HUES48 (cell line): ENCODE results near the gene CENPM.

Experiments
- H3K27ac ChIP-seq: one replicate; pipeline ENCODE4 v1.7.0; 2013; ENCODE audit warnings: low read depth, low read length, inconsistent platforms
- H3K27me3 ChIP-seq: 2 replicates; pipeline ENCODE4 v1.6.1; 2013; ENCODE audit warnings: mild to moderate bottlenecking, low read length; ENCODE audit not compliant: control insufficient read depth, insufficient read depth
- H3K36me3 ChIP-seq: 2 replicates; pipeline ENCODE4 v1.6.1; 2013; ENCODE audit warnings: low read length; ENCODE audit not compliant: control insufficient read depth, insufficient read depth
- H3K4me1 ChIP-seq: 2 replicates; pipeline ENCODE4 v1.6.1; 2013; ENCODE audit warnings: mild to moderate bottlenecking, low read length; ENCODE audit not compliant: control insufficient read depth, insufficient read depth
- H3K4me3 ChIP-seq: 2 replicates; pipeline ENCODE4 v1.5.1; 2013; ENCODE audit warnings: mild to moderate bottlenecking, low read depth, low read length
- H3K9ac ChIP-seq: 2 replicates; pipeline ENCODE4 v1.6.1; 2013; ENCODE audit warnings: mild to moderate bottlenecking, low read depth, low read length, moderate library complexity
- H3K9me3 ChIP-seq: 2 replicates; pipeline ENCODE4 v1.6.1; 2013; ENCODE audit warnings: low read length; ENCODE audit not compliant: control insufficient read depth, insufficient read depth

Gene CENPM

GRCh38 chr22:41902016-41902415 lies 44.9 kb downstream of the CENPM start:
- no peaks in the 10 kb centered on the region for H3K27me3 ChIP-seq
- H3K9me3 ChIP-seq: no peaks in the 10 kb centered on the region
- H3K27ac ChIP-seq: no peak overlapping the region
- H3K9ac ChIP-seq: no peak overlapping the region
- no peaks in the 10 kb centered on the region for H3K4me1 ChIP-seq
- H3K36me3 ChIP-seq: peaks cover 90% of the 10 kb centered on the region
- H3K4me3 ChIP-seq: no peak overlapping the region

DNA sequence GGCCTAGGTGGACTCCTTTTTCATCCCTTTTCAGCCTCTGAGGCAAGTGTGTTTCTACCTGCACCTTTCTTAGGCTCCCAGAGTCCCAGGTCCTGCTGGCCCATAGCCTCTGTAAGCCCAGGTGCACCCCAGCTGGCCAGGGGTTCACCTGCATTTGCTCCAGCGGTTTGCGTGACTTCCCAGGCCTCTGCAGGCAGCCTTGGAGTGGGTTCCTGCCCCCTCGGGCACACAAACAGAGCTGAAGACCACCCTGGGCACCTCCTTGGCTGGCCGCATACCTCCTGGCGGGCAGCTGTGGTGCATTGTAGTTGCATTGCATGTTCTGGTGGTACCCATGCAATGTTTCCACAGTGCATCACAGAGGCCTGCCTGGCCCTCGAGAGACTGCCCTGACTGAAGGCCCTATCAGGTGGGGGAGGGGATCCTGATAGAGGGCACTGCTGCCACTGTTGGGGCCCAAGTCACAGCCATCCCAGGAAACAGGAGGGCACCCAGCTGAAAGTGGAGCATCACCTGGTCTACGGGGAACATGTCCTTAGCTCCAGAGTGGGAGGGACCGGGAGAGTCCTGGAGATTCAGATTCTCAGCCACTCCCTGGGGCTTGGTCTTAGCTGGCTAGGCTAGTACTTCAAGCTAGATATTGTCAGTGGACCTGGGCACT lies 46.2 kb downstream of the CENPM start:
- Histone ChIP-seq H3K27ac (no peak overlapping the region), H3K4me3 (no peak overlapping the region), H3K27me3 (no peaks in the 10 kb centered on the region), H3K4me1 (no peaks in the 10 kb centered on the region), H3K9ac (no peak overlapping the region), H3K36me3 (peaks cover 92% of the 10 kb centered on the region), H3K9me3 (no peaks in the 10 kb centered on the region)

DNA sequence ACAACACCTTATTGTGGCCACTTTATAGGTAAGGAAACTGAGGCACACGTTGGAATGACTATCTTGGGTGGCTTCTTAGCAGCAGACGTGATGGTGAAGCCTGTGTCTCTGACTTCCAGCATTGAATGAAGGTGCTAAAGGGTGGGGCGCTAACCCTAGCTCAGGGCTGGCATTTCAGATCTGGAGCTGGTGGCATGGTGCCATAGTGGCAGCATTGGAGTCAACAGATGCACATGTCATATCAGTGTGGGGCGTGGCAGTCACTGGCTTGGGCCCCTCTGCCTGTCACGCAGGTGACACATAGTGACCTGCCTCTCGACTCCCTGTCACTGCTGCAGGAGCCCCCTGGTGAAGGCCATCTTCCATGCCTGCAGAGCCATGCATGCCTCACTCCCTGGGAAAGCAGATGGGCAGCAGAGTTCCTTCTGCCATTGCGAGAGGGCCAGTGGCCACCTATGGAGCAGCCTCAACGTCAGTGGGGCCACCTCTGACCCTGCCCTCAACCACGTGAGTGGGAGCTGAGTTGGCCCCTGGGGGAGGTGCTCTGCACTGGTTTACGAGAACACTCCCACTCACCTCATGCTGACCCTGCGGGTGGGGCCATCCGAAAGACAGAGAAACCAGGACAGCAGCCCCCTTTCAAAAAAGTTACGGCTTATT lies 46.8 kb downstream of the CENPM start:
- no peaks in the 10 kb centered on the region for H3K27me3 ChIP-seq
- no peak overlapping the region for H3K27ac ChIP-seq
- H3K36me3 ChIP-seq: peaks cover 90% of the 10 kb centered on the region
- H3K9me3 ChIP-seq: no peaks in the 10 kb centered on the region
- H3K4me3 ChIP-seq: no peak overlapping the region
- H3K4me1 ChIP-seq: no peaks in the 10 kb centered on the region
- H3K9ac ChIP-seq: no peak overlapping the region

DNA sequence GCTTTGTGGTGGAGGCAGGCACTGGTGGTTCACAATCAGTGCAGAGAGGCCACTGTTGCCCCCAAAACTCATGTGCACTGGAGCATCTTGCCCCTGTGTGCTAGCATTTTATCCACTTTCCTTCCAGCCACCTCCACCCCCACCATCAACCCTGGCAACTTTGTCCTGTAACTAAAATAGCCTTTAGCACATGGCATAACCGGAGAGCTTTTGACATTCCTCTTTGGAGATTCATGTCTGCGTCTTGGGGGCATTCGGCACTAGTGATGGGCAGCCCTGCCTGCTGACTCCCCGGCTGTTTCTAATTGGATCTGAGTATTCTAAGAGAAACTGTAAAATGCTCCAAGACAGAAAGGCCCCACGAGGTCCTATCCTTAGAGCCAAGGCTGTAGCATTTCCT lies 47.8 kb downstream of the CENPM start:
- Histone ChIP-seq H3K9ac (no peak overlapping the region), H3K4me1 (no peaks in the 10 kb centered on the region), H3K4me3 (no peak overlapping the region), H3K36me3 (peaks cover 89% of the 10 kb centered on the region), H3K27ac (no peak overlapping the region), H3K27me3 (no peaks in the 10 kb centered on the region), H3K9me3 (no peaks in the 10 kb centered on the region)

DNA sequence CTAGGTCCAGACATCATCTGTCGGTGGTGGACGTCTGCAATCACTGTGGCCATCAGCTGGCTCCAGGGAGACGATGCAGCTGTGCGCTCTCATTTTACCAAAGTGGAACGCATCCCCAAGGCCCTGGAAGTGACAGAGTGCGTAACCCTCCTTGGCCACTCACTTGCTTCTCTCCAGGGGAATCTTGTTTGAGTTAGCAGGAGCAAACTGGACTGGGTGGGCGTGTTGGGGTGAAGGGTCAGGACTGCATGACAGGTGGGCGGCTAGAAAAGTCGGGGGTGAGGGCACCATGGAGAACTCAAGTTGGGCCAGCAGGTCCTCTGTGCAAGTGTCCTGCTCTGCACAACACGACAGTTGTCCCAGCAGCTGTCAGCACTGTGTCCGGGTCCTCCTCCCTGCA lies 48.3 kb downstream of the CENPM start:
- no peak overlapping the region for H3K4me3 ChIP-seq
- no peaks in the 10 kb centered on the region for H3K9me3 ChIP-seq
- no peak overlapping the region for H3K9ac ChIP-seq
- no peak overlapping the region for H3K27ac ChIP-seq
- H3K4me1 ChIP-seq: no peaks in the 10 kb centered on the region
- H3K27me3 ChIP-seq: no peaks in the 10 kb centered on the region
- peaks cover 89% of the 10 kb centered on the region for H3K36me3 ChIP-seq

- peaks cover 88% of the 10 kb centered on the region for H3K36me3 ChIP-seq
These were observed 53.2 kb downstream of the CENPM start for GRCh38 chr22:41893591-41894375.

DNA sequence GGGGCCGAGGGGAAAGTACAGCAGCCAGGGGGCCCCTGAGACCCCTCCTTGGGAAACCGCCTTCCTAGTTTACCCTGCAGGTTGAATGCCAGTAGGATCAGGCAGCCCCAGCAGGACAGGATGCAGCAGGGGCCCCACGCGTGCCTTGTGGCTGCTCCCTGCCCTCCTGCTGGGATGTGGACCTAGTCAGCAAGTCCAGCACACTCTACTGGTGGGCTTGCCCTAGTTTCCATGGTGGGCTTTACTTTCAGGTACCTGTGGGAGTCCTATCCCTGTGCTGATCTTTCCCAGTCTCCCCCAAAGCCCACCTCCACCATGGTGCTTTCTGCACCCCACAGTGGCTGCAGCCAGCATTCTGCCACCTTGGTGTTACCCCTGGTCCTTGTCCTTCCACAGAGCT lies 54.2 kb downstream of the CENPM start:
- no peaks in the 10 kb centered on the region for H3K27me3 ChIP-seq
- no peaks in the 10 kb centered on the region for H3K4me1 ChIP-seq
- H3K9ac ChIP-seq: no peak overlapping the region
- H3K27ac ChIP-seq: no peak overlapping the region
- H3K4me3 ChIP-seq: no peak overlapping the region
- no peaks in the 10 kb centered on the region for H3K9me3 ChIP-seq
- peaks cover 90% of the 10 kb centered on the region for H3K36me3 ChIP-seq

More at GRCh38 chr22:41893591-41894375, 53.2 kb downstream of the CENPM start:
- Histone ChIP-seq H3K4me1 (no peaks in the 10 kb centered on the region), H3K27ac (no peak overlapping the region), H3K9ac (no peak overlapping the region), H3K4me3 (no peak overlapping the region), H3K9me3 (no peaks in the 10 kb centered on the region), H3K27me3 (no peaks in the 10 kb centered on the region)

DNA sequence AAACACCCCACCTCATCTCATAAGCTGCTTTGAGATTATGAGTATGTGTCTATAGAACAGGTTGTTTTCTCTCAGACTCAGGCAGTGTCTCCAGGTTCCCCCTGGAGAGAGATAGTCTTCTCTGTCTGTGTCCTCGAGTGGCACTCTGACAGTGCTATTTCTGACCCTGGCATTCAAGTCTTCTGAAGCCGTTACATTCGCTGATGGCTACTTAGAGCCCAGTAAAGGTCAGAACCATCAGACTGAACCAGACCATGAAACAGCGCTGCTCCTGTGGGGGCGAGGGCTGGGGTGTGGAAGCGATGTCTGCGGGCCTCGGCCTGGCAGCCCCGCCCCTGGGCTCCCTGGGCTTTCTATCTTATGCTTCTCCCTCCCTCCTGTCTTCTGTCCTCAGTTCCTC lies 55.5 kb downstream of the CENPM start:
- Histone ChIP-seq H3K9me3 (no peaks in the 10 kb centered on the region), H3K27ac (no peak overlapping the region), H3K4me3 (no peak overlapping the region), H3K9ac (no peak overlapping the region), H3K27me3 (no peaks in the 10 kb centered on the region), H3K36me3 (peaks cover 88% of the 10 kb centered on the region), H3K4me1 (no peaks in the 10 kb centered on the region)
